Osteocyte (in vitro differentiated cells): ENCODE results near the gene CATSPERB. TPM values are rescaled to one million over a fixed set of nuclear protein-coding genes. Genes with fewer than 3 reads are reported as not detected.

Source experiments
- DNase-seq: peaks from one replicate; pipeline ENCODE4 v3.0.0; 2021; ENCODE audit warnings: mixed read lengths; ENCODE audit not compliant: unreplicated experiment; ENCODE audit errors: extremely low spot score
- H3K27ac Mint-ChIP-seq: one replicate; pipeline ENCODE4 v1.8.0; 2021; ENCODE audit warnings: mild to moderate bottlenecking, mixed read lengths; ENCODE audit not compliant: unreplicated experiment
- H3K27me3 Mint-ChIP-seq: one replicate; pipeline ENCODE4 v1.8.0; 2021; ENCODE audit warnings: mixed read lengths; ENCODE audit not compliant: unreplicated experiment
- H3K36me3 Mint-ChIP-seq: one replicate; pipeline ENCODE4 v1.8.0; 2021; ENCODE audit warnings: mixed read lengths; ENCODE audit not compliant: unreplicated experiment
- H3K4me1 Mint-ChIP-seq: one replicate; pipeline ENCODE4 v1.8.0; 2021; ENCODE audit warnings: mixed read lengths; ENCODE audit not compliant: unreplicated experiment
- H3K4me3 Mint-ChIP-seq: one replicate; pipeline ENCODE4 v1.8.0; 2021; ENCODE audit warnings: mild to moderate bottlenecking, moderate library complexity, mixed read lengths; ENCODE audit not compliant: unreplicated experiment
- H3K9me3 Mint-ChIP-seq: one replicate; pipeline ENCODE4 v1.8.0; 2021; ENCODE audit warnings: mixed read lengths; ENCODE audit not compliant: unreplicated experiment
- total RNA-seq: library from RNA; stranded (reverse); gene quantifications from 2 replicates; pipeline ENCODE4 v1.2.1, GENCODE V29; 2021
- TF ChIP-seq, protein P1 (sequence below): fragments of 200-600 bp; sonication (generic); IDR thresholded peaks from 2 replicates; pipeline ENCODE4 v1.5.0; 2021; ENCODE audit warnings: antibody characterized with exemption, mild to moderate bottlenecking, moderate library complexity

The CATSPERB gene
- total RNA-seq, 1 donor from 2014 or later: not detected

DNA sequence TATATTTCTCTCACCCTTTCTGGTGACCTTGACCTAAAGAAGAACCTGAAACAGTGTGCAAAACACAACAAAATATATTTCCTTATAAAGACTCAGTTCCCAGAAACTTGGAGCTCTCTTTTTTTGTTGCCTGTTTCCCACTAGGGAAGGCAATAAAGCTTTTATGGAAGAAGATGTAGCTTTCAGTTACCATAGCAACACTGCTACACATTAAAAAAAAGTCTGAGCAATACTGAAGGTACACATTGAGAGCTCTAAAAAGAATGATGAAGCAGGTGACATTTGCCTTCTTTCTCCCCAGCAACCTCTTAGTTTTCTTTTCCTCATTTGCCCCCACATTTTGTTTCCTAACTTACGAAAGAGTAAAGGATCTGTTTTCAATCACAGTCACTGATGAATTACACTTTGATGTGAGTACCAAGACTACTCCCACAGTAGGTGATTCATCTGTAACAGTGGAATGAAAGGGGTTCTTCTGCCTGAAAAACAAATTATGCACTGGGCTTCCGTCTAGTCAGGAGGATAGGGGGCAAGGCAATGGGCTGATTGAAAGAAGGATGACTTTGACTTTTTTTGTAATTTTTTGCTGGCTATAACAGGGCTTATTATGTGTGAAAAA lies 1.1 kb upstream of the CATSPERB start:
- peaks cover 3% of the 10 kb centered on the region for H3K27me3 Mint-ChIP-seq
- no peak overlapping the region for H3K27ac Mint-ChIP-seq
- no peak for DNase-seq
- H3K4me3 Mint-ChIP-seq: no peak overlapping the region
- no peaks in the 10 kb centered on the region for H3K4me1 Mint-ChIP-seq
- TF ChIP-seq, protein P1, sequence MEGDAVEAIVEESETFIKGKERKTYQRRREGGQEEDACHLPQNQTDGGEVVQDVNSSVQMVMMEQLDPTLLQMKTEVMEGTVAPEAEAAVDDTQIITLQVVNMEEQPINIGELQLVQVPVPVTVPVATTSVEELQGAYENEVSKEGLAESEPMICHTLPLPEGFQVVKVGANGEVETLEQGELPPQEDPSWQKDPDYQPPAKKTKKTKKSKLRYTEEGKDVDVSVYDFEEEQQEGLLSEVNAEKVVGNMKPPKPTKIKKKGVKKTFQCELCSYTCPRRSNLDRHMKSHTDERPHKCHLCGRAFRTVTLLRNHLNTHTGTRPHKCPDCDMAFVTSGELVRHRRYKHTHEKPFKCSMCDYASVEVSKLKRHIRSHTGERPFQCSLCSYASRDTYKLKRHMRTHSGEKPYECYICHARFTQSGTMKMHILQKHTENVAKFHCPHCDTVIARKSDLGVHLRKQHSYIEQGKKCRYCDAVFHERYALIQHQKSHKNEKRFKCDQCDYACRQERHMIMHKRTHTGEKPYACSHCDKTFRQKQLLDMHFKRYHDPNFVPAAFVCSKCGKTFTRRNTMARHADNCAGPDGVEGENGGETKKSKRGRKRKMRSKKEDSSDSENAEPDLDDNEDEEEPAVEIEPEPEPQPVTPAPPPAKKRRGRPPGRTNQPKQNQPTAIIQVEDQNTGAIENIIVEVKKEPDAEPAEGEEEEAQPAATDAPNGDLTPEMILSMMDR: no peak
- H3K36me3 Mint-ChIP-seq: no peaks in the 10 kb centered on the region
- no peaks in the 10 kb centered on the region for H3K9me3 Mint-ChIP-seq

DNA sequence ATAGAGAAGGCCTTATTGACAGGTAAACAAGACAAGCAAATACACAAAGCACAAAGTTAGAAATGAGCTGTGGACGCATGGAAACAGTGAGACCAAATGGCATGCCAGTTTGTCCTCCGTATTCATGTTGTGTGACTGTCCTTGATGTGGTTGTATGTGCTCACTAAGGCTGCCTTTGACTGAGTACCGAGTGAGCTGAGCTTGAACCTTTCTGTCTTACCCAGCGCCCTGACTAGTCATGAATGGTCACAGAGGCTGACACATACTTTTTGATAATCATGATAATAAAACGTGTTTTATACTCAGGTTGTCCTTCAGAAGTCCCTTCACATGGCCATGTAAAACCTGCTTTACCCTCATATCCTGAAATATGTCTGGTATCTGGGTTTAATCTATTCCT lies 553 bp upstream of the CATSPERB start:
- DNase-seq: no peak
- Mint-ChIP-seq H3K36me3 (no peaks in the 10 kb centered on the region), H3K4me3 (no peak overlapping the region), H3K4me1 (no peaks in the 10 kb centered on the region), H3K9me3 (no peaks in the 10 kb centered on the region), H3K27ac (no peak overlapping the region), H3K27me3 (peaks cover 6% of the 10 kb centered on the region)
- TF ChIP-seq, protein P1: no peak

DNA sequence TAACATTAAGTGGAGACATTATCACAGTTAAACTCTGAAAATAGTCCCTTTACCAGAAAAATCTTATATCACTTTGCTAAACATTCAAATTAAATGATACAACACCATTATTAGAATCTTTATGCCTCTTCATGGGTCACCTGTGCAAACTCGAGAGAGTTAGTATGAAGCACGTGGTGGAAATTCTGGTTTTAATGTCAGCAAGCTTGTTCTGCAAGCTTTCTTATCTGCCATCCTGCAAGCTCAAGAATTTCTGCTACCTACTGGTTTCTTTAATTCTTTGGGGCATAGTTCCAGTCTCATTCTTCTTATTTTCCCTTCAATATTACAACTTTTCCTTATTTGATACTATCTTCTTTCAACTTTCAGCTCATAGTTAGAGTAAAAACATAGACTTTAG lies 868 bp downstream of the CATSPERB start:
- DNase-seq: no peak
- H3K36me3 Mint-ChIP-seq: no peaks in the 10 kb centered on the region
- H3K4me3 Mint-ChIP-seq: no peak overlapping the region
- H3K27me3 Mint-ChIP-seq: peaks cover 7% of the 10 kb centered on the region
- H3K27ac Mint-ChIP-seq: no peak overlapping the region
- TF ChIP-seq, protein P1: no peak
- H3K9me3 Mint-ChIP-seq: no peaks in the 10 kb centered on the region
- no peaks in the 10 kb centered on the region for H3K4me1 Mint-ChIP-seq

DNA sequence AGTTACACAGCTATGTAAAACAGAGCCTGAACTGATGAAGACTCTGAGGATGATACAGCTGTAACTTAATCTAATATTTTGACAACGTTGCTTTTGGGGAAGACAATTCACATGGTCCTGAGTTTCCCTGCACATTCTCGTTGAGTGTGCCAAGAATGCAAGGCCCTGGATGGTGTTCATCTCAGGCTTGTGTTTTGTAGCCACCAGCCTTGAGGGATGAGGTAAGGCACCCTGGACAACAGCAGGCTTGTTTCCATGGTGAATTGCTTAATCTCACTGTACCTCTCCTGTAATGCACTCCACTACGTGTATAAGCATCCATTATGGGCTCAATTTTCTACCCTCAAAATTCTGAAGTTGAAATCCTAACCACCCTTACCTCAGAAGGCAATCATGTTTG lies 2.1 kb downstream of the CATSPERB start:
- H3K36me3 Mint-ChIP-seq: no peaks in the 10 kb centered on the region
- peaks cover 7% of the 10 kb centered on the region for H3K27me3 Mint-ChIP-seq
- TF ChIP-seq, protein P1: no peak
- no peak for DNase-seq
- no peaks in the 10 kb centered on the region for H3K4me1 Mint-ChIP-seq
- H3K4me3 Mint-ChIP-seq: no peak overlapping the region
- no peaks in the 10 kb centered on the region for H3K9me3 Mint-ChIP-seq
- H3K27ac Mint-ChIP-seq: no peak overlapping the region

DNA sequence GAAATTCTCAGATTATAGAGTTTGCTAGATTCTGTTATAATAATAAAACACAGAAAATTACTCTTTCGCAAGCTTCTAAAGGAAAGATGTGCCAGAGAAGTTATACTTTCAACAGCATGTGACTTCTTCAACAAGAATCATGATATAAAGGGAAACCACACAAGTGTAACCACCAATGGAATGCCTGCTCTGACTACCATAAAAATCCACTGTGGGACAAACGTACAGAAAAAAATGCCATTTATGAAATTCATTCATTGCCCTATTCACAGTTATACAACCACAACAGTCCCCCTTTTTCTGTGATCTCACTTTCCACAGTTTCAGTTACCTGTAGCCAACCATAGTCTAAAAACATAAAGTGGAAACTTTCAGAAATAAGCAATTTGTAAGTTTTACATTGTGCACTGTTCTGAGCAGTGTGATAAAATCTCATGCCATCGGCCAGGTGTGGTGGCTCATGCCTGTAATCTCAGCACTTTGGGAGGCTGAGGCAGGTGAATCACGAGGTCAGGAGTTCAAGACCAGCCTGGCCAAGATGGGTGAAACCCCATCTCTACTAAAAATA lies 3.2 kb downstream of the CATSPERB start:
- TF ChIP-seq, protein P1: no peak
- no peak for DNase-seq

More for the DNA sequence above, 3.2 kb downstream of the CATSPERB start:
- Mint-ChIP-seq H3K4me3 (no peak overlapping the region), H3K36me3 (no peaks in the 10 kb centered on the region), H3K27me3 (peaks cover 13% of the 10 kb centered on the region), H3K27ac (no peak overlapping the region), H3K9me3 (no peaks in the 10 kb centered on the region), H3K4me1 (no peaks in the 10 kb centered on the region)
